Fibroblast of lung (primary cell): ENCODE measurements around the gene HBA1. TPM values are rescaled to one million over a fixed set of nuclear protein-coding genes. Genes with fewer than 3 reads are reported as not detected.

Experiments used
- DNase-seq, 2 donors: peaks; one replicate each; pipeline versions ENCODE4 v3.0.0 to v3.0.0-alpha.2; 2010; ENCODE audit warnings: low read depth in 2 of 2
- H2AFZ ChIP-seq: 2 replicates; pipeline ENCODE4 v1.5.1; 2012; ENCODE audit warnings: low read length, control low read depth, inconsistent platforms
- H3K27ac ChIP-seq: 2 replicates; pipeline ENCODE4 v1.5.1; 2011; ENCODE audit warnings: low read length, control low read depth; ENCODE audit not compliant: insufficient read depth
- H3K27me3 ChIP-seq: 2 replicates; pipeline ENCODE4 v1.5.1; 2011; ENCODE audit warnings: mild to moderate bottlenecking, low read length; ENCODE audit not compliant: control insufficient read depth, insufficient read depth
- H3K36me3 ChIP-seq: 2 replicates; pipeline ENCODE4 v1.5.1; 2011; ENCODE audit warnings: low read length; ENCODE audit not compliant: control insufficient read depth, insufficient read depth
- H3K4me1 ChIP-seq: 2 replicates; pipeline ENCODE4 v1.5.1; 2011; ENCODE audit warnings: low read length; ENCODE audit not compliant: control insufficient read depth, insufficient read depth; ENCODE audit errors: extremely low read depth
- H3K4me2 ChIP-seq: 2 replicates; pipeline ENCODE4 v1.5.1; 2011; ENCODE audit warnings: low read length, control low read depth; ENCODE audit not compliant: insufficient read depth; ENCODE audit errors: extremely low read depth
- H3K4me3 ChIP-seq, 4 experiments: fragments of 200-600 bp in 1 of 4; sonication (generic) in 1 of 4; replicated peaks in 1 of 4; 2 replicates each; pipeline ENCODE4 v1.5.1; 2011 to 2016; ENCODE audit warnings: low read length in 4 of 4, low read depth in 3 of 4, mild to moderate bottlenecking in 3 of 4, control low read depth in 2 of 4, inconsistent platforms in 1 of 4, mixed read lengths in 1 of 4; ENCODE audit not compliant: insufficient read depth in 1 of 4; ENCODE audit errors: control extremely low read depth in 1 of 4
- H3K79me2 ChIP-seq: 2 replicates; pipeline ENCODE4 v1.5.1; 2012; ENCODE audit warnings: mild to moderate bottlenecking, low read length, inconsistent platforms; ENCODE audit not compliant: control insufficient read depth, insufficient read depth
- H3K9ac ChIP-seq: 2 replicates; pipeline ENCODE4 v1.5.1; 2011; ENCODE audit warnings: mild to moderate bottlenecking, low read length, control low read depth; ENCODE audit not compliant: insufficient read depth
- H3K9me3 ChIP-seq: 2 replicates; pipeline ENCODE4 v1.5.1; 2012; ENCODE audit warnings: low read depth, low read length; ENCODE audit not compliant: control insufficient read depth, insufficient read depth
- H4K20me1 ChIP-seq: 2 replicates; pipeline ENCODE4 v1.5.1; 2011; ENCODE audit warnings: low read length; ENCODE audit not compliant: control insufficient read depth, insufficient read depth; ENCODE audit errors: extremely low read depth
- EZH2 ChIP-seq: IDR thresholded peaks from 2 replicates; pipeline ENCODE4 v1.5.1; 2012; ENCODE audit warnings: low read length, control low read depth, mild to moderate bottlenecking; ENCODE audit errors: missing control alignments
- polyA plus RNA-seq, 2 donors: library from polyadenylated mRNA; depleted of rRNA in 1 of 2; stranded (reverse) in 1 of 2; unstranded in 1 of 2; fragments of >200 nt; gene quantifications; 2 replicates each; pipeline ENCODE4 v1.2.1, GENCODE V29; 2011 to 2012; ENCODE audit warnings: missing spikeins in 1 of 2
- total RNA-seq: library from RNA; depleted of rRNA; stranded (reverse); fragments of >200 nt; gene quantifications from 2 replicates; pipeline ENCODE4 v1.2.1, GENCODE V29; 2014
- TF ChIP-seq, protein P1 (sequence below), 2 donors: IDR thresholded peaks in 1 of 2; conservative IDR thresholded peaks in 1 of 2; 1 replicate in 1 of 2; 2 replicates in 1 of 2; pipeline ENCODE4 v1.5.1; 2011 to 2012; ENCODE audit warnings: low read length in 2 of 2, control low read depth in 1 of 2, inconsistent platforms in 1 of 2, low read depth in 1 of 2, mild to moderate bottlenecking in 1 of 2

The HBA1 gene
- total and polyA plus RNA-seq, 2 donors (not counting 1 experiment from before 2014, with no cell fraction given) = 0.69 TPM; not detected in 1

DNA sequence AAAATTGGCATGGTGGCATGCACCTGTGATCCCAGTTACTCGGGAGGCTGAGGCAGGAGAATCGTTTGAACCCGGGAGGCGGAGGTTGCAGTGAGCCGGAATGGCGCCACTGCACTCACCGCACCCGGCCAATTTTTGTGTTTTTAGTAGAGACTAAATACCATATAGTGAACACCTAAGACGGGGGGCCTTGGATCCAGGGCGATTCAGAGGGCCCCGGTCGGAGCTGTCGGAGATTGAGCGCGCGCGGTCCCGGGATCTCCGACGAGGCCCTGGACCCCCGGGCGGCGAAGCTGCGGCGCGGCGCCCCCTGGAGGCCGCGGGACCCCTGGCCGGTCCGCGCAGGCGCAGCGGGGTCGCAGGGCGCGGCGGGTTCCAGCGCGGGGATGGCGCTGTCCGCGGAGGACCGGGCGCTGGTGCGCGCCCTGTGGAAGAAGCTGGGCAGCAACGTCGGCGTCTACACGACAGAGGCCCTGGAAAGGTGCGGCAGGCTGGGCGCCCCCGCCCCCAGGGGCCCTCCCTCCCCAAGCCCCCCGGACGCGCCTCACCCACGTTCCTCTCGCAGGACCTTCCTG lies 3.7 kb downstream of the HBA1 start, which contains the start of gene HBQ1:
HBQ1 (plus strand) TSS at position 359 of the 575 bp plus-strand sequence; CDS start at position 387, 28 bp downstream.
- peak within 1 kb of the TSS in 2 of 4 experiments; percentile 12 to 46 for H3K4me3 ChIP-seq

DNA sequence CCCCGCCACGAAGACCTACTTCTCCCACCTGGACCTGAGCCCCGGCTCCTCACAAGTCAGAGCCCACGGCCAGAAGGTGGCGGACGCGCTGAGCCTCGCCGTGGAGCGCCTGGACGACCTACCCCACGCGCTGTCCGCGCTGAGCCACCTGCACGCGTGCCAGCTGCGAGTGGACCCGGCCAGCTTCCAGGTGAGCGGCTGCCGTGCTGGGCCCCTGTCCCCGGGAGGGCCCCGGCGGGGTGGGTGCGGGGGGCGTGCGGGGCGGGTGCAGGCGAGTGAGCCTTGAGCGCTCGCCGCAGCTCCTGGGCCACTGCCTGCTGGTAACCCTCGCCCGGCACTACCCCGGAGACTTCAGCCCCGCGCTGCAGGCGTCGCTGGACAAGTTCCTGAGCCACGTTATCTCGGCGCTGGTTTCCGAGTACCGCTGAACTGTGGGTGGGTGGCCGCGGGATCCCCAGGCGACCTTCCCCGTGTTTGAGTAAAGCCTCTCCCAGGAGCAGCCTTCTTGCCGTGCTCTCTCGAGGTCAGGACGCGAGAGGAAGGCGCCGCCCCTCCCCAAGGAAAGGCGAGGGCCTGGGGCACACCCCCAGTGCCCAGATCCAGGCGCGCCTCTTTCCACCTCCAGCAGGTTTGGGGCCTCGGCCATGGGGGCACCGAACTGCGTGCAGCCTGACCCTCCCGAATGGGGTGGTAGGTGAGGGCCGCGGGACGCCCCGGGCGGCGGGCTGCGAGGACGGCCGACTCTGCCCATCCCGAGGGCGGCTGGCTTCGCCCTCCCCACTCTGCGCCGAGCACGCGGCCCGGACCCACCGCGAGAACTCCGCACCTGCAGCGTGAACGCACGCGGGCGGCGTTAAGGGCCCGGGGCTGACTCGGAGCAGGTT lies 4.4 kb downstream of the HBA1 start:
- peak overlapping the region in 2 of 4 experiments; percentile 12 to 46 for H3K4me3 ChIP-seq
- peak overlapping the region; percentile 72 for H3K4me2 ChIP-seq
- H3K4me1 ChIP-seq = peaks cover 6% of the 10 kb centered on the region
- H2AFZ ChIP-seq = no peak overlapping the region
- peaks cover 21% of the 10 kb centered on the region for H3K27me3 ChIP-seq
- H3K27ac ChIP-seq = no peak overlapping the region
- peaks cover 8% of the 10 kb centered on the region for H3K36me3 ChIP-seq
- H3K79me2 ChIP-seq = no peaks in the 10 kb centered on the region
- TF ChIP-seq EZH2 = no peak
- TF ChIP-seq, protein P1, sequence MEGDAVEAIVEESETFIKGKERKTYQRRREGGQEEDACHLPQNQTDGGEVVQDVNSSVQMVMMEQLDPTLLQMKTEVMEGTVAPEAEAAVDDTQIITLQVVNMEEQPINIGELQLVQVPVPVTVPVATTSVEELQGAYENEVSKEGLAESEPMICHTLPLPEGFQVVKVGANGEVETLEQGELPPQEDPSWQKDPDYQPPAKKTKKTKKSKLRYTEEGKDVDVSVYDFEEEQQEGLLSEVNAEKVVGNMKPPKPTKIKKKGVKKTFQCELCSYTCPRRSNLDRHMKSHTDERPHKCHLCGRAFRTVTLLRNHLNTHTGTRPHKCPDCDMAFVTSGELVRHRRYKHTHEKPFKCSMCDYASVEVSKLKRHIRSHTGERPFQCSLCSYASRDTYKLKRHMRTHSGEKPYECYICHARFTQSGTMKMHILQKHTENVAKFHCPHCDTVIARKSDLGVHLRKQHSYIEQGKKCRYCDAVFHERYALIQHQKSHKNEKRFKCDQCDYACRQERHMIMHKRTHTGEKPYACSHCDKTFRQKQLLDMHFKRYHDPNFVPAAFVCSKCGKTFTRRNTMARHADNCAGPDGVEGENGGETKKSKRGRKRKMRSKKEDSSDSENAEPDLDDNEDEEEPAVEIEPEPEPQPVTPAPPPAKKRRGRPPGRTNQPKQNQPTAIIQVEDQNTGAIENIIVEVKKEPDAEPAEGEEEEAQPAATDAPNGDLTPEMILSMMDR (conservative IDR thresholded peaks at IDR 0.05 in 1 of 2, IDR thresholded peaks at IDR 0.05 in 1 of 2; ENCODE audit: low read depth in 1 of 2, low read length in 2 of 2) = no peak
- H3K9me3 ChIP-seq = no peaks in the 10 kb centered on the region
- no peak overlapping the region for H3K9ac ChIP-seq
- DNase-seq = peak; percentile 52 to 57
- no peaks in the 10 kb centered on the region for H4K20me1 ChIP-seq

More for the DNA sequence above, 3.7 kb downstream of the HBA1 start, which contains the start of gene HBQ1:
- Histone ChIP-seq H3K27me3 (peaks cover 26% of the 10 kb centered on the region), H3K4me2 (peak within 1 kb of the TSS; percentile 72), H2AFZ (no peak within 1 kb of the TSS), H4K20me1 (no peaks in the 10 kb centered on the region), H3K36me3 (peaks cover 4% of the 10 kb centered on the region), H3K9ac (no peak within 1 kb of the TSS), H3K27ac (no peak within 1 kb of the TSS), H3K4me1 (peaks cover 6% of the 10 kb centered on the region), H3K9me3 (no peaks in the 10 kb centered on the region), H3K79me2 (no peaks in the 10 kb centered on the region)
- TF ChIP-seq, protein P1 (conservative IDR thresholded peaks at IDR 0.05 in 1 of 2, IDR thresholded peaks at IDR 0.05 in 1 of 2; ENCODE audit: low read depth in 1 of 2, low read length in 2 of 2) = peak; percentile 10 to 19
- no peak for TF ChIP-seq EZH2
- DNase-seq = peak in 1 of 2 donors; percentile 24

DNA sequence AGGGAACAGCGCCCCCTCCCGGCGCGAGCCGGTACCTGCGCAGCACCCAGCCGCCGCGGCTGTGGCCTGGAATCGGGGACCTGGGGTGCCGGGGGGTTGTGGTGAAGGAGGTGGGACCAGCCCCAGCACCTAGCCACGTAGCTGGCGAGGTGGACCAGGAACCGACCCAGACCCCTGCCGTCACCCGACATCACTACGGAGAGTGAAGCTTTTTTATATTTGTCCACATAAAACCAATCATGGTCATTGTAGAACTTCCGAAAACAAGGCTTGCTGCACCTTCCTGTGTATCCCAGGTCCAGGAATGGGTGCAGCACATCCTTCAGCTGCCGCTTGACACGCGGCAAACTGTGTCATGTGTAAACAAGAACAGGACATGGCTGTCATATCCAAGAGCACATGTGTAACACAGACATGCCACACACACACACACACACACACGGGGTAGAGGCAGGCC lies 5.1 kb downstream of the HBA1 start:
- Histone ChIP-seq H3K4me2 (no peak overlapping the region), H3K36me3 (peaks cover 8% of the 10 kb centered on the region)

More for the DNA sequence above, 5.1 kb downstream of the HBA1 start:
- Histone ChIP-seq H3K4me1 (peaks cover 6% of the 10 kb centered on the region), H3K9me3 (no peaks in the 10 kb centered on the region), H3K27ac (no peak overlapping the region), H3K9ac (no peak overlapping the region), H3K27me3 (peaks cover 21% of the 10 kb centered on the region), H2AFZ (no peak overlapping the region), H4K20me1 (no peaks in the 10 kb centered on the region), H3K4me3 (no peak overlapping the region), H3K79me2 (no peaks in the 10 kb centered on the region)
- TF ChIP-seq, protein P1 (conservative IDR thresholded peaks at IDR 0.05 in 1 of 2, IDR thresholded peaks at IDR 0.05 in 1 of 2; ENCODE audit: low read depth in 1 of 2, low read length in 2 of 2) = peak; percentile 71
- no peak for TF ChIP-seq EZH2
- peak in 1 of 2 donors; percentile 16 for DNase-seq
